ENCODE measurements around the gene DNAH12.
"Not testable (repeated sequence)": the region's sequence is repeated elsewhere in the genome, so short reads cannot be mapped to it uniquely, and the experiment has no call there.

DNAH12 gene

DNA sequence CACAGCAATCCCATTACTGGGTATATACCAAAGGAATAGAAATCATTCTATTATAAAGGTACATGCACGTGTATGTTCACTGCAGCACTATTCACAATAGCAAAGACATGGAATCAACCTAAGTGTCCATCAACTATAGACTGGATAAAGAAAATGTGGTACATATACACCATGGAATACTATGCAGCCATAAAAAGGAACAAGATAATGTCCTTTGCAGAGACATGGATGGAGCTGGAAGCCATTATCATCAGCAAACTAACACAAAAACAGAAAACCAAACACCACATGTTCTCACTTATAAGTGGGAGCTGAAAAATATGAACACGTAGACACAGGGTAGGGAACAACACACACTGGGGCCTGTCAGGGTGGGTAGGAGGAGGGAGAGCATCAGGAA lies 179.1 kb downstream of the DNAH12 start:
- TF ChIP-seq ZNF8 (CRISPR knock-in tag; IDR thresholded peaks at IDR 0.05): peak; percentile 26; the same call in 1 of the 2 replicates
- not testable (repeated sequence) for ATAC-seq

- ATAC-seq: not testable (repeated sequence)
These were observed 187.9 kb downstream of the DNAH12 start for GRCh38 chr3:57356275-57356674.

DNA sequence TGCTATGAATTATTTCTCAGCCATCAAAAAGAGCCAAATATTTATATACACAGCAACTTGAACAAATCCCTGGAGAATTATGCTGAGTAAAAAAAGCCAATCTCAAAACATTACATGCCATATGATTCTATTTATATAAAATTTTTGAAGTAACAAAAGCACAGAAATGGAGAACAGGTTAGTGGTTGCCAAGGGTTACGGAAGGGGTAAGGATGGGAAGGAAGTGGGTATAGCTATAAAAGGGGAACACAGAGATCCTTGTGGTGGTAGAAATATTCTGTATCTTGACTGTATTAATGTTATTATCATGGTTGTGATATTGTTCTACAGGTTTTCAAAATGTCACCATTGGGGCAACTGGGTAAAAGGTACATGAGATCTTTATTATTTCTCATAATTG lies 189.4 kb downstream of the DNAH12 start:
- ATAC-seq: no peak
- no peak for TF ChIP-seq PPARA (CRISPR knock-in tag; IDR thresholded peaks at IDR 0.05; ENCODE audit: borderline replicate concordance)
- TF ChIP-seq CSDC2 (CRISPR knock-in tag; IDR thresholded peaks at IDR 0.05): no peak
- TF ChIP-seq TOX (CRISPR knock-in tag; IDR thresholded peaks at IDR 0.05; ENCODE audit: borderline replicate concordance): no peak
- TF ChIP-seq ZNF8 (CRISPR knock-in tag; IDR thresholded peaks at IDR 0.05): no peak
- TF ChIP-seq CSRNP3 (CRISPR knock-in tag; IDR thresholded peaks at IDR 0.05): no peak
- TF ChIP-seq RARB (CRISPR knock-in tag; IDR thresholded peaks at IDR 0.05): no peak
- TF ChIP-seq ZFP30 (CRISPR knock-in tag; IDR thresholded peaks at IDR 0.05): no peak
- no peak for TF ChIP-seq SNAI2 (CRISPR knock-in tag; IDR thresholded peaks at IDR 0.05)
- TF ChIP-seq TCF4 (CRISPR knock-in tag; IDR thresholded peaks at IDR 0.05; ENCODE audit: borderline replicate concordance): no peak
- TF ChIP-seq ISL1 (CRISPR knock-in tag; IDR thresholded peaks at IDR 0.05): no peak
- TF ChIP-seq, protein P1, sequence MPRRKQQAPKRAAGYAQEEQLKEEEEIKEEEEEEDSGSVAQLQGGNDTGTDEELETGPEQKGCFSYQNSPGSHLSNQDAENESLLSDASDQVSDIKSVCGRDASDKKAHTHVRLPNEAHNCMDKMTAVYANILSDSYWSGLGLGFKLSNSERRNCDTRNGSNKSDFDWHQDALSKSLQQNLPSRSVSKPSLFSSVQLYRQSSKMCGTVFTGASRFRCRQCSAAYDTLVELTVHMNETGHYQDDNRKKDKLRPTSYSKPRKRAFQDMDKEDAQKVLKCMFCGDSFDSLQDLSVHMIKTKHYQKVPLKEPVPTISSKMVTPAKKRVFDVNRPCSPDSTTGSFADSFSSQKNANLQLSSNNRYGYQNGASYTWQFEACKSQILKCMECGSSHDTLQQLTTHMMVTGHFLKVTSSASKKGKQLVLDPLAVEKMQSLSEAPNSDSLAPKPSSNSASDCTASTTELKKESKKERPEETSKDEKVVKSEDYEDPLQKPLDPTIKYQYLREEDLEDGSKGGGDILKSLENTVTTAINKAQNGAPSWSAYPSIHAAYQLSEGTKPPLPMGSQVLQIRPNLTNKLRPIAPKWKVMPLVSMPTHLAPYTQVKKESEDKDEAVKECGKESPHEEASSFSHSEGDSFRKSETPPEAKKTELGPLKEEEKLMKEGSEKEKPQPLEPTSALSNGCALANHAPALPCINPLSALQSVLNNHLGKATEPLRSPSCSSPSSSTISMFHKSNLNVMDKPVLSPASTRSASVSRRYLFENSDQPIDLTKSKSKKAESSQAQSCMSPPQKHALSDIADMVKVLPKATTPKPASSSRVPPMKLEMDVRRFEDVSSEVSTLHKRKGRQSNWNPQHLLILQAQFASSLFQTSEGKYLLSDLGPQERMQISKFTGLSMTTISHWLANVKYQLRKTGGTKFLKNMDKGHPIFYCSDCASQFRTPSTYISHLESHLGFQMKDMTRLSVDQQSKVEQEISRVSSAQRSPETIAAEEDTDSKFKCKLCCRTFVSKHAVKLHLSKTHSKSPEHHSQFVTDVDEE (CRISPR knock-in tag; IDR thresholded peaks at IDR 0.05): no peak
- TF ChIP-seq ESRRG (CRISPR knock-in tag; IDR thresholded peaks at IDR 0.05): no peak
- TF ChIP-seq ZFP3 (CRISPR knock-in tag; IDR thresholded peaks at IDR 0.05): no peak
- no peak for TF ChIP-seq ZNF565 (CRISPR knock-in tag; conservative IDR thresholded peaks at IDR 0.05; ENCODE audit: low read depth)
- TF ChIP-seq ZC3H10 (CRISPR knock-in tag; IDR thresholded peaks at IDR 0.05): no peak
- no peak for TF ChIP-seq ZNF70 (CRISPR knock-in tag; IDR thresholded peaks at IDR 0.05)
- TF ChIP-seq ARNTL (CRISPR knock-in tag; IDR thresholded peaks at IDR 0.05; ENCODE audit: borderline replicate concordance, low read depth): no peak
- TF ChIP-seq POU6F1 (CRISPR knock-in tag; IDR thresholded peaks at IDR 0.05; ENCODE audit: borderline replicate concordance, low read depth): no peak
- no peak for TF ChIP-seq BACH2 (CRISPR knock-in tag; IDR thresholded peaks at IDR 0.05; ENCODE audit: borderline replicate concordance)
- no peak for TF ChIP-seq OSR1 (CRISPR knock-in tag; IDR thresholded peaks at IDR 0.05)

GRCh38 chr3:57350271-57350670 lies 193.9 kb downstream of the DNAH12 start:
- ATAC-seq: no peak
- no peak for TF ChIP-seq ARNTL (CRISPR knock-in tag; IDR thresholded peaks at IDR 0.05; ENCODE audit: borderline replicate concordance, low read depth)
- no peak for TF ChIP-seq PATZ1 (CRISPR knock-in tag; IDR thresholded peaks at IDR 0.05; ENCODE audit: borderline replicate concordance)
- TF ChIP-seq TOX (CRISPR knock-in tag; IDR thresholded peaks at IDR 0.05; ENCODE audit: borderline replicate concordance): no peak
- TF ChIP-seq GLIS3 (CRISPR knock-in tag; IDR thresholded peaks at IDR 0.05): no peak
- no peak for TF ChIP-seq CSDC2 (CRISPR knock-in tag; IDR thresholded peaks at IDR 0.05)
- TF ChIP-seq CSRNP3 (CRISPR knock-in tag; IDR thresholded peaks at IDR 0.05): no peak
- no peak for TF ChIP-seq RARB (CRISPR knock-in tag; IDR thresholded peaks at IDR 0.05)
- TF ChIP-seq OSR1 (CRISPR knock-in tag; IDR thresholded peaks at IDR 0.05): no peak
- no peak for TF ChIP-seq BACH2 (CRISPR knock-in tag; IDR thresholded peaks at IDR 0.05; ENCODE audit: borderline replicate concordance)
- no peak for TF ChIP-seq ZFP30 (CRISPR knock-in tag; IDR thresholded peaks at IDR 0.05)
- TF ChIP-seq ZNF70 (CRISPR knock-in tag; IDR thresholded peaks at IDR 0.05): no peak
- TF ChIP-seq, protein P2, sequence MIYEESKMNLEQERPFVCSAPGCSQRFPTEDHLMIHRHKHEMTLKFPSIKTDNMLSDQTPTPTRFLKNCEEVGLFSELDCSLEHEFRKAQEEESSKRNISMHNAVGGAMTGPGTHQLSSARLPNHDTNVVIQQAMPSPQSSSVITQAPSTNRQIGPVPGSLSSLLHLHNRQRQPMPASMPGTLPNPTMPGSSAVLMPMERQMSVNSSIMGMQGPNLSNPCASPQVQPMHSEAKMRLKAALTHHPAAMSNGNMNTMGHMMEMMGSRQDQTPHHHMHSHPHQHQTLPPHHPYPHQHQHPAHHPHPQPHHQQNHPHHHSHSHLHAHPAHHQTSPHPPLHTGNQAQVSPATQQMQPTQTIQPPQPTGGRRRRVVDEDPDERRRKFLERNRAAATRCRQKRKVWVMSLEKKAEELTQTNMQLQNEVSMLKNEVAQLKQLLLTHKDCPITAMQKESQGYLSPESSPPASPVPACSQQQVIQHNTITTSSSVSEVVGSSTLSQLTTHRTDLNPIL (CRISPR knock-in tag; IDR thresholded peaks at IDR 0.05; ENCODE audit: low read depth): no peak
- no peak for TF ChIP-seq TCF4 (CRISPR knock-in tag; IDR thresholded peaks at IDR 0.05; ENCODE audit: borderline replicate concordance)
- TF ChIP-seq ESRRG (CRISPR knock-in tag; IDR thresholded peaks at IDR 0.05): no peak
- TF ChIP-seq, protein P1 (CRISPR knock-in tag; IDR thresholded peaks at IDR 0.05): no peak
